GDM1 (cell line): ENCODE measurements around the gene NPM1.
A peak's percentile ranks its signal among the peaks of the same experiment; 100 is the strongest.
"Not testable (repeated sequence)": the region's sequence is repeated elsewhere in the genome, so short reads cannot be mapped to it uniquely, and the experiment has no call there.

ENCODE experiments used
- DNase-seq: peaks from one replicate; lab custom pipeline; 2025; lab: John Stamatoyannopoulos, UW

The NPM1 gene

DNA sequence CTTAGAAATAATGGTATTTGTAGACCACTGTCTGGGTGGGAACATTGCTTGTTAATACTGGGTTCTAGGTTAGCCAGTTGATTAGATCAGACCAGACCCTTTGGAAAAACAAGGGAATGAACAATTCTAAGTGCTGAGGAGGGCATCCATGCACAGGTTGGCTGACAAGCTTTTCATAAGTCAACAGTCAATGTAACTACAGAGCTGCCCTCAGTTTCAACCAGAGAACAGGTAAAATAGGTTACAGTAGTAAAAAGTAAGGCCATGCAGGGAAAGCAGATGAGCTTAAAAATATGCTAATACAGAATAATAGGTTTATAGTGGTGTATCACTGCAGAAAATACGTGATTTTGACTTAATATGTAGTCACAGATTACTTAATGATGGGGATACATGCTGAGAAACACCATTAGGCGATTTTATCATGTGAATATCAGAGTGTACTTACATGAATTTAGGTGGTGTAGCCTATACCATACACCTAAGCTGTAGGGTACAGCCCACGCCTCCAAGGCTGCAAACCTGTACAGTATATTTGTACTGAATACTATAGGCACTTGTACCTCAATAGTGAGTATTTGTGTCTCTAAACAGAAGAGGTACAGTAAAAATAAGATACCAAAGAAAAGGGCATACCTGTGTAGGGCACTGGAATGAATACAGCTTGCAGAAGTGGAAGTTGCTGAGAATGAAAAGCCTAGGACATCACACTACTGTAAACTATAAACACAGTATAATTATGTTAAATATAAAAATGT lies 25.7 kb downstream of the NPM1 start:
- no peak for DNase-seq

- not testable (repeated sequence) for DNase-seq
Measured at GRCh38 chr5:171413993-171414392, 26.3 kb downstream of the NPM1 start.

DNA sequence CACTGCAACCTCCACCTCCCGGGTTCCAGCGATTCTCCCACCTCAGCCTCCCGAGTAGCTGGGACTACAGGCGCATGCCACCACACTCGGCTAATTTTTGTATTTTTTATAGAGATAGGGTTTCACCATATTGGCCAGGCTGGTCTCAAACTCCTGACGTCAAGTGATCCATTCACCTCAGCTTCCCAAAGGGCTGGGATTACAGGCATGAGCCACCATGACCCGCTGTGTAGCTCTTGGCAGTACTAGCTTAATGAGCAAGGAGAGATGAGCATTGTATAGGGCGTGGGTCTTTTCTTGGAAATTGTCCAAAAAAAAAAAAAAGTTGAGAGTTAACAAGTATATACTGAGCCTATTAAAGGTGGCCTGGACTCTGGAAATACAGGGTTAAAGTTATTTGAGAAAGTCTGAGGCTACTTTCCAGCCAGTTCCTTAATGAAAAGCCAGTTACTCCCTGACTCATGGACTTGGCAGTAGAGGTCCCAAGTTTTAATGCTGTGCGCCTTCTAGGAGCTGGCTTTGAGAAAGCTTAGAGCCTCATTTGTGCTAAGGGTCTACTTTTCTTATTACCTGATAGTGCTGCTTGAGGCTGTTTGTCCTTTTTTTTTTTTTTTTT lies 27.6 kb downstream of the NPM1 start:
- no peak for DNase-seq

- DNase-seq, result no peak
Measured at GRCh38 chr5:171416160-171417049, 28.8 kb downstream of the NPM1 start.

GRCh38 chr5:171418316-171418981 lies 30.8 kb downstream of the NPM1 start:
- peak; percentile 38 for DNase-seq

DNA sequence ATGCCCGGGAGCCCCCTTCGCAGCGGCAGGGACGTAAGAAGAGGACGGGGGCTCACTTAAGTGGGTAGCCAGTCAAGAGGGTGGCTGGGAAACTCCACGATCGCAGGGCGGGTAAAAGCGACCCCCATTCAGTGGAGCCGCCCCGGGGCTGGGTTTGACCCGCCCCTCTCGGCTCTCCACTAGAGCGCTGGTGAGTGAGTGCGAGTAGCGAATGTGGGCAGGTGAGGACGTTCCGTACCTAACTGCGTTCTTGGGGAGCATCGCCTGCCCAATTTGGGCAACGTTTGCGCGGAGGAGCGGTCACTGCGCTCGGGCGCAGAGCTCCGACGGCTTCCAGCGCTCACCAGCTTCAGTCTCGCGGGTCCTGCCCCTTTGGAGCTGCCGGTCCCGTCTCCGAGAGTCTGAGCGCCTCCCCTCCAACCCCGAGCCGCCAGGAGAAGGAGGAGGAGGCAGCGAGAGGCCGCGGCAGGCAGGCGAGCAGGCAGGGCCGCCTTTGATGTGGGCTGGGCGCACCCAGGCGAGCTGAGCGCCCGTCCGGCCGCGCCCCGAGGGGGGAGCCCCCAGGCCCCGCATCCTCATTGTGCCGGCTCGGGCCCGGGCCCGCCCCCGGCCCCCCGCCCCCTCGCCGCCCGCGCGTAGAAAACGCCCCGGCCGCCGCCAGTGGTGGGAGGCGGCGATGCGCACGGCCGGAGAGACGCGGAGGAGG lies 31.5 kb downstream of the NPM1 start, which contains the start of gene FGF18:
Gene FGF18 (plus strand): TSS at position 666 of the 706 bp plus-strand sequence. CDS start 553 bp downstream, outside the sequence.
- no peak for DNase-seq

- peak; percentile 20 for DNase-seq
Measured at GRCh38 chr5:171419688-171420430, 32.2 kb downstream of the NPM1 start.

GRCh38 chr5:171420431-171421241 lies 33.0 kb downstream of the NPM1 start:
- DNase-seq, result no peak

DNA sequence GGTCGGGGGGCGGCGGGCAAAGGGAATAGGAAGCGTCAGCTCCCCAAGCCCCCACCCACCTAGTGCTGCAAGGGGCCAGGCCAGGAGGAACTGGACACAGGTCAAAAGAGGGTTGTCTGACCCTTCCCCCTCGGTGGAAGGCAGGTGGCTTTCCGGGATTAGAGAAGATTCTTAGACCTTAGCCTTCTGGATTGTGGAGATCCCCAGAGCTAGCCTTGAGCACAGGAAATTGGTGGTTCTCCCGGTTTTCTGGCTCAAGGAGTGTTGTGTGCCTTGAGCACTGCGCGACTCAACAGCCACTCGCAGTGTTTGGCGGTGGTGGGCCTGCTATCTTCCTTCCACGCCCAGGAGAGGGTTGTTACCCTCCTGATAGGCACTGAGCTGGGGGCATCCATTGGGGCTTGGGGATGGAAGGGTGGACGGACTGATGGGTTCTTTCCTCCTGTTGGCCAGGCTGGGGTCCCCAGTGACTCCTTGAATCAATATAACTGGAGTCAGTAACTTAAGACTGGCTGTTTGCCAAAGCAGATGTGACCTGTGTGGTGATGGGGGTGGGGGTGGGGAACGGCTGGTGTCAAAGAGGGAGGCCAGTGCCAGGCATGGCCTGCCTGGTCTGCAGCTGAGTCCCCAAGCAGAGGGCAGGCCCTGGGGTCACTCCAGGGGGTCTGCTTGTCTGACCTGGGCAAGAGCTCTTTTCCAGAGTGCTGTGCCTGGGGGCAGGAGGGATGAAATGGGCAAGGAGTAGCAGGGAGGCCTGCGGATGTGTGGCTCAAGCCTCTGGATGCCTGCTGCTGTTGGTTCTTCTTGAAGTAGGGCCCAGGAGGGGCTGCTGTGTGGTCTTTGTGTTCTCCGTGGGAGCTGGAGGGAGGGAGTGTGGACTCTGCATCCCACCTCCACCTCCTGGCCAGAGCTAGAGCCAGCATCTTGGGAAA lies 33.9 kb downstream of the NPM1 start:
- no peak for DNase-seq

- no peak for DNase-seq
Measured at GRCh38 chr5:171422495-171422894, 34.8 kb downstream of the NPM1 start.

GRCh38 chr5:171422902-171423663 lies 35.4 kb downstream of the NPM1 start:
- no peak for DNase-seq

DNA sequence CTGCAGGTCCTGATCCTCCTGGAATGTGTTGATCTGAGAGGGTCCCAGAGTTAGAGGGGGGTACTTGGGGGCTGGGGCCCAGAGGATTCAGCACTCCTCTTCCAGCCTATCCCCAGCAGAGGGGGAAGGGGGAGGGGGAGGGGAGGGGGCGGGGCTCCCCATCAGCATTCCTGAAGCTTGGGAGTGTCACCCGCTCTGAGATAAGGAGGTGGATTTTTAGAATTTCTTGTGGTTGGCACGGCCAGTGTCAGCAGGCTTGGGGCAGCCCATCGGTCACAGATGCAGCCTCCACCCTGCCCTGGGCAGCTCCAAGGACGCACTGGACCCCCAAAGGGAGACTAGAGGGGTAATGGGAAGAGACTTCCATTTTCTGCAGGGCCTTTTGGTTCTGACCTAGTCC lies 37.1 kb downstream of the NPM1 start:
- no peak for DNase-seq

GRCh38 chr5:171425596-171426244 lies 38.1 kb downstream of the NPM1 start:
- no peak for DNase-seq

DNA sequence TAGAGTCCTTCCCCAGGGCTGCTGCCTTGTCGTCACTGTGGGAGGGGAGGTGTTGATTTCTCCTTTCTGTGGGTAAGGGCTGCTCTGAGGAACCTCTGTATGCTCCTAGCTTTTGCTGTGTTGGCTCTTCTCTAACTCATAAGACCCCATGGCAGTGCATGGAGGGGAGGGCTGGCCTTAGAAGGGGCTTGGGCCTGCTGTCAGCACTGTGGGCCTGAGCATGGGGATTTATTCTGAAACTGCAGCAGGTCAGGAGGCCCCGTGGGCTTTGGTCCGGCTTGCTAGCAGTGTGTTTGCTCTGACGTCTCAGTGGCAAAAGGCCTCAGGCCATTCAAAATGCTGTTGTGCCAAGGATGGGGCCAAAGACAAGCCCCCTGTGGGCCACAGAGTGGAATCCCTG lies 38.6 kb downstream of the NPM1 start:
- no peak for DNase-seq

DNA sequence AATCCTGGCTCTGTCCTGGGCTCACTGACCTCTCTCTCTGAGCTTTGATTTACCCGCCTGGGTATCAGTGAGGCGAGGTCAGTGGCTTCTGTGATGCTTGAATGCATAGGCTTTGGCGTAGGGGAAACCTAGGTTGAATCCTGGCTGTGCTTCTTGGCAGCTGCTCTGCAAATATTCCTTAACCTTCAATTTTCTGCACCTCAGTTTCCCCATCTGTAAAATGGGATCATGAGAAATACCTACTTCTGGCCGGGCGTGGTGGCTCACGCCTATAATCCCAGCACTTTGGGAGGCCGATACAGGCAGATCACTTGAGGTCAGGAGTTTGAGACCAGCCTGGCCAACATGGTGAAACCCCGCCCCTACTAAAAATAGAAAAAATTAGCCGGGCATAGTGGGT lies 39.0 kb downstream of the NPM1 start:
- DNase-seq, result no peak

- no peak for DNase-seq
Measured at GRCh38 chr5:171427318-171428167, 39.9 kb downstream of the NPM1 start.
